ENCODE data around the gene FASTK.
A peak's percentile ranks its signal among the peaks of the same experiment; 100 is the strongest.

DNA sequence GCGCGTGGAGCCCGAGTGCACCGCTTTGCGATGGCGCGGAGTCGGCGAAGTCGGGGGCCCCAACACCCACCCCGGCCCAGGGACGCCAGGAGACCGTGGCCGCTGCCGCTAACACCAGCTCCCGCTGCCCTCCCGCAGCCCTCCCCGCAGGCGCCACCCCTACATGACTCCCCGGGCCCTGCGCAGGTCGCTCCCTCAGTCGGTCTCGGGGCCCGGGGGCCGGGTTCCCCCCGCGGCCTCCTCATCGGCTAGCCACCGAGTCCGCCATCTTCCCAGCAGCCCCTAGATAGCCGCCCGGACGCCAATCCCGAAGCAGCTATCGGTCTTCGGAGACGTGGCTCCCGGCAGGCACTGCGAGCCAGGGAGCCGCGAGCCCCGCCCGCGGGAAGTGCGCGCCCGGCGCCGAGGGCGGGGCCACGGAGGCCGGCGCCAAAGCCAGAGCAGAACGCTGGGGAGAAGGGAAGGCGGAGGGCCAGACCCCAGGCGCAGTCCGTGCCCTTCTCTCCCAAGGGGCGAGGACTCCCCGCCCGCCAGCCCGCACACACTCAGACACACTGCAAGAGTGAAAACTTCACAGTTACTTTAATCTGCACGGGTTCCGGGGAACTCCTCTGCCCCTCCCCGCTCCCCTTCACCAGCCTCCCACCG lies at the start of gene FASTK:
- TF ChIP-seq, protein P1, sequence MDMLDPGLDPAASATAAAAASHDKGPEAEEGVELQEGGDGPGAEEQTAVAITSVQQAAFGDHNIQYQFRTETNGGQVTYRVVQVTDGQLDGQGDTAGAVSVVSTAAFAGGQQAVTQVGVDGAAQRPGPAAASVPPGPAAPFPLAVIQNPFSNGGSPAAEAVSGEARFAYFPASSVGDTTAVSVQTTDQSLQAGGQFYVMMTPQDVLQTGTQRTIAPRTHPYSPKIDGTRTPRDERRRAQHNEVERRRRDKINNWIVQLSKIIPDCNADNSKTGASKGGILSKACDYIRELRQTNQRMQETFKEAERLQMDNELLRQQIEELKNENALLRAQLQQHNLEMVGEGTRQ (IDR thresholded peaks at IDR 0.05; ENCODE audit: low read depth, low read length) = no peak
- TF ChIP-seq, protein P2, sequence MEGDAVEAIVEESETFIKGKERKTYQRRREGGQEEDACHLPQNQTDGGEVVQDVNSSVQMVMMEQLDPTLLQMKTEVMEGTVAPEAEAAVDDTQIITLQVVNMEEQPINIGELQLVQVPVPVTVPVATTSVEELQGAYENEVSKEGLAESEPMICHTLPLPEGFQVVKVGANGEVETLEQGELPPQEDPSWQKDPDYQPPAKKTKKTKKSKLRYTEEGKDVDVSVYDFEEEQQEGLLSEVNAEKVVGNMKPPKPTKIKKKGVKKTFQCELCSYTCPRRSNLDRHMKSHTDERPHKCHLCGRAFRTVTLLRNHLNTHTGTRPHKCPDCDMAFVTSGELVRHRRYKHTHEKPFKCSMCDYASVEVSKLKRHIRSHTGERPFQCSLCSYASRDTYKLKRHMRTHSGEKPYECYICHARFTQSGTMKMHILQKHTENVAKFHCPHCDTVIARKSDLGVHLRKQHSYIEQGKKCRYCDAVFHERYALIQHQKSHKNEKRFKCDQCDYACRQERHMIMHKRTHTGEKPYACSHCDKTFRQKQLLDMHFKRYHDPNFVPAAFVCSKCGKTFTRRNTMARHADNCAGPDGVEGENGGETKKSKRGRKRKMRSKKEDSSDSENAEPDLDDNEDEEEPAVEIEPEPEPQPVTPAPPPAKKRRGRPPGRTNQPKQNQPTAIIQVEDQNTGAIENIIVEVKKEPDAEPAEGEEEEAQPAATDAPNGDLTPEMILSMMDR (conservative IDR thresholded peaks at IDR 0.05; ENCODE audit: low read depth, low read length) = no peak
- TF ChIP-seq MAZ (IDR thresholded peaks at IDR 0.05; ENCODE audit: borderline replicate concordance, low read depth, low read length) (peak; percentile 100), NFE2L2 (IDR thresholded peaks at IDR 0.05; ENCODE audit: low read depth, low read length) (no peak), POLR2A (IDR thresholded peaks at IDR 0.05; ENCODE audit: low read depth, low read length) (peak; percentile 79), MAFK (IDR thresholded peaks at IDR 0.05; ENCODE audit: low read depth, low read length) (no peak), BHLHE40 (IDR thresholded peaks at IDR 0.05; ENCODE audit: low read depth, low read length) (no peak), RAD21 (IDR thresholded peaks at IDR 0.05; ENCODE audit: low read length) (no peak), FOS (IDR thresholded peaks at IDR 0.05; ENCODE audit: low read depth, low read length) (no peak), CEBPB (IDR thresholded peaks at IDR 0.05; ENCODE audit: low read depth, low read length) (no peak), SMC3 (IDR thresholded peaks at IDR 0.05; ENCODE audit: low read depth, low read length) (no peak)
- TF ChIP-seq, protein P3, sequence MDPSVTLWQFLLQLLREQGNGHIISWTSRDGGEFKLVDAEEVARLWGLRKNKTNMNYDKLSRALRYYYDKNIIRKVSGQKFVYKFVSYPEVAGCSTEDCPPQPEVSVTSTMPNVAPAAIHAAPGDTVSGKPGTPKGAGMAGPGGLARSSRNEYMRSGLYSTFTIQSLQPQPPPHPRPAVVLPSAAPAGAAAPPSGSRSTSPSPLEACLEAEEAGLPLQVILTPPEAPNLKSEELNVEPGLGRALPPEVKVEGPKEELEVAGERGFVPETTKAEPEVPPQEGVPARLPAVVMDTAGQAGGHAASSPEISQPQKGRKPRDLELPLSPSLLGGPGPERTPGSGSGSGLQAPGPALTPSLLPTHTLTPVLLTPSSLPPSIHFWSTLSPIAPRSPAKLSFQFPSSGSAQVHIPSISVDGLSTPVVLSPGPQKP (IDR thresholded peaks at IDR 0.05; ENCODE audit: borderline replicate concordance, low read depth, low read length) = no peak
